ENCODE results near the gene SLX9.

SLX9 gene

GRCh38 chr21:44951186-44951915 lies 11.5 kb downstream of the SLX9 start:
- no peak for TF ChIP-seq CTCF (IDR thresholded peaks at IDR 0.05; ENCODE audit: borderline replicate concordance, control extremely low read depth, extremely low read depth, insufficient read depth, missing control alignments)
- in situ Hi-C loops (cut with MboI; ENCODE audit: low sequenced_read_pairs, unreplicated experiment) = loop anchor here (25.0 kb wide), 1 partner anchor 336 kb away; the partner anchor contains the start of gene POFUT2
- DNase-seq (ENCODE audit: low spot score) = no peak

DNA sequence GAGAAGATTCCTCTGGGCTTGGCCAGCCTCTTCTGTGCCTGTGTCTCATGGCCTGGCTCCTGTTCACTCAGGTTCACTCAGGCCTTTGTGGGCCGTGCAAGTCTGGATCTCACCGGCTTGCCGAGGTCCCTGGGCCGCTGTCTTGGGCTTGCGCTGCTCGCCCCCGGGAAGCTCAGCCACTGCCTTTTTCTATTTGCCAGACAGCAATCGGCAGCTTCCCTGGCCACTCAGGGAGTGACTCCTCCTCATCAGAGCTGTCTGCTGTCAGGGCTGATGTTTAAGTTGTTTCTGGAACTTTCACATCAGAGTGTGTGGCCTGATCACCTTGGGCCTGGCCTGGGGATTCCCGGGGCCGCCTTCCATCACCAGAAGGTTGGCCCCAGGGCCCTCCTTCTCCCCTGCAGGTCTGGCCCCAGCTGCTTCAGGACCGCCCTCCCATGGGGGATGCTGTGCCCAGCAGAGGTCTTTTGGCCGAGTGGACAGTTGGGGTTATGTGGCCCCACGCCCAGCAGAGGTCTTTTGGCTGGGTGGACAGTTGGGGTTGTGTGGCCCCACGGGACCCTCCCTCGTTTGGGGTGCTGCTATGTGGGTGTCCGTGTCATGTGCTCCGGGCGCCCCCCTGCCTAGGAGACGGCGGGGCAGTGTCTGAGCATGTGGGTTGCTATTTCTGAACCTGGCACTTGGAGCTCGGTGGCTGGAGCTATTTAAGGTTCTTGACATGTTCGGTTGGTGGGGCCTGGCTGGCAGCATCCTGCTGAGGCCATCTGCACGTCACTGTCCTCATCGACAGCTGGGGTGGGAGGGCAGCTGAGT lies 12.5 kb downstream of the SLX9 start:
- in situ Hi-C loops (cut with MboI; ENCODE audit: low sequenced_read_pairs, unreplicated experiment) = loop anchor here (25.0 kb wide), 1 partner anchor 335 kb away; the partner anchor contains the start of gene POFUT2
- DNase-seq (ENCODE audit: low spot score) = no peak
- TF ChIP-seq CTCF (IDR thresholded peaks at IDR 0.05; ENCODE audit: borderline replicate concordance, control extremely low read depth, extremely low read depth, insufficient read depth, missing control alignments) = no peak

DNA sequence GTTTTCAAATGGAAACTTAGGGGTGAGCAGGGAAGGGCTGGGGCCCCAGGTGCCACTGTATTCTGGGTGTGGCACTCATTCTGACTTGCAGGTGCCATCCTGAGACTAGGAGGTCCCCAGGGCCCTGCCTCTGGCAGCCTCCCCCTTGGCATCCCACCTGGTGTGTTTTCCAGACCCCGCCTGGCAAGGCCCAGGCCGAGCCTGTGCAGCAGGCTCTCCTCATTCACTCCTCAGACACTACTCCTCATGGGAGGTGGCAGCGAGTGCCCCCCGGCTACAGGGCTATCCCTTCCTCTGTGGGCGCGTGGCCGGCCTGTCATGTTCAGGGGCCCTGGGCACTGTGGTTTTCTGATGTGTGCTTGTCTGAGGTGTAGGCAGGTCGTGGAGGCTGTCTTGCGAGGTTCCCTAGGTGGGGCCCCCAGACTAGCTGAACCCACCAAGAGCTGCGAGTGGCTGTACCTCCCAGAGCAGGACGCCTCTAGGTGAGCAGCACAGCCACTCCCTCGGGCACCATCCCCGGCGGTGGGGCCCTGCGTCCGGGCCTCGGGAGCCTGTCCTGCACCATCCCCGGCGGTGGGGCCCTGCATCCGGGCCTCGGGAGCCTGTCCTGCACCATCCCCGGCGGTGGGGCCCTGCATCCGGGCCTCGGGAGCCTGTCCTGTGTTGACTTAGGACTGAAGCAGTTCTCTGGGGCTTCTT lies 13.2 kb downstream of the SLX9 start:
- in situ Hi-C loops (cut with MboI; ENCODE audit: low sequenced_read_pairs, unreplicated experiment) = loop anchor here (25.0 kb wide), 1 partner anchor 334 kb away; the partner anchor contains the start of gene POFUT2
- TF ChIP-seq CTCF (IDR thresholded peaks at IDR 0.05; ENCODE audit: borderline replicate concordance, control extremely low read depth, extremely low read depth, insufficient read depth, missing control alignments) = no peak

DNA sequence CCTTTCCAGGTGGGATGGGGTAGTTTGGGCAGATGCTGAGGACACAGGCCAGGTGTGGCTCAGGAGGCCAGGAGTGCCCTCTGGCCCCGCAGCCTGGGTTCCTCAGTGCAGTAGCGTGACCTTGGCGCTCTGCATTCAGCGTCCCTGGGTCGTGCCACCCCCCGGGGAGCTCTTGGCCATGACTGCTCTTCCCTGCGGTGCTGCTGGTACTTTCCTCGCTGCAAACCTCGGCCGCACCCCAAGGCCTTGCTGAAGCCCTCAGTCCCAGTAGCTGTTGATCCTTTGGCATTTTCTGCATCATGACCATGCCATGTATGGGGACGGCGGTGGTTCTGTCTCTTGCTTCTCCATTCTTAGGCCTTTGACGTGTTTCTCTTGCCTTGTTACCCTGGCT lies 13.8 kb downstream of the SLX9 start:
- no peak for TF ChIP-seq CTCF (IDR thresholded peaks at IDR 0.05; ENCODE audit: borderline replicate concordance, control extremely low read depth, extremely low read depth, insufficient read depth, missing control alignments)
- in situ Hi-C loops (cut with MboI; ENCODE audit: low sequenced_read_pairs, unreplicated experiment) = loop anchor here (25.0 kb wide), 1 partner anchor 334 kb away; the partner anchor contains the start of gene POFUT2
- no peak for DNase-seq (ENCODE audit: low spot score)

More for the DNA sequence above, 13.2 kb downstream of the SLX9 start:
- DNase-seq (ENCODE audit: low spot score) = no peak

- no peak for TF ChIP-seq CTCF (IDR thresholded peaks at IDR 0.05; ENCODE audit: borderline replicate concordance, control extremely low read depth, extremely low read depth, insufficient read depth, missing control alignments)
- in situ Hi-C loops (cut with MboI; ENCODE audit: low sequenced_read_pairs, unreplicated experiment) = loop anchor here (25.0 kb wide), 1 partner anchor 333 kb away; the partner anchor contains the start of gene POFUT2
- no peak for DNase-seq (ENCODE audit: low spot score)
Measured at GRCh38 chr21:44954281-44954771, 14.5 kb downstream of the SLX9 start.

All from GM13976 (cell line).